ENCODE data around the gene NFS1. TPM values are rescaled to one million over a fixed set of nuclear protein-coding genes. Genes with fewer than 3 reads are reported as not detected.

Gene NFS1
- polyA plus RNA-seq, 1 of the 3 experiments (the other 2 are of a cell fraction), result 75.6 TPM

DNA sequence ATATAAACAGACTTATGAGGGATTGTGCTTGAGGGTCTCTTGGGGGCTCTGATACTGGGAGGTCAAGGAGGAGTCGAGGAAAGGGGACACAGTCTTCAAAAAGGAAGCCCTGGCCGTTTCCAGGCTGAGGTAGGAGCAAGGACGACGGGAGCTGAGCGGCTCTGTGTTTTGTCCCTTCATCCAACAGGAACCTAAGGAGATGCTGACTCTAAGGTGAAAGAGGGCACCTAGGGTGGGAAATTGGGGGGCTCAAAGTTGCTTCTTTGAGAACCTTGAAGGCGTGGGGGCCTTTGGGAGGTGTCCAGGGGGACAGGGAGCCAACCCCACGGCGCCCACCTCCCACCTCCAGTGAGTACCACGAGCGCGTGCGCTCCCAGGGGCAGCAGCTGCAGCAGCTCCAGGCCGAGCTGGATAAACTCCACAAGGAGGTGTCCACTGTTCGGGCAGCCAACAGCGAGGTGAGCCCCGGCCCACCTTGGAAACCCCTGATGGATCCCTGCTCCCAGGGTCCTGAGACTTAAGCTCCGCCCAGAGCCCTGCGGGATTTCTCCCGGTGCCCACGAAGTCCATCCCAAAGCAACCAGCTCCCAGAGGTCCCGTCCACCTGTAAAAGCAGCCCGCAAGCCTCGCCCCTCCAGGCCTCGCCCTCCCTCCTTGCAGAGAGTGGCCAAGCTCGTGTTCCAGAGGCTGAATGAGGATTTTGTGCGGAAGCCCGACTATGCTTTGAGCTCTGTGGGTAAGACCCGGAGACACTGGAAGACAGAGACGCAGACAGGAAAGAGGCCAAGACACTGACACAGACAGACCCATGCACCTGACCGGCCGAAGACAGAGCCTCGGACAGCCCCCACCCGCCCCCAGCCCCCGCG is 80.7 kb downstream of the NFS1 start:
- H3K36me3 ChIP-seq (replicated peaks in 1 of 2; ENCODE audit: control insufficient read depth in 1 of 2, insufficient read depth in 2 of 2, low read length in 1 of 2), result peaks cover 9 to 14% of the 10 kb centered on the region in 2 experiments
- peaks cover 8 to 11% of the 10 kb centered on the region in 2 experiments; a peak in 1 of 4 replicates for H3K4me1 ChIP-seq (ENCODE audit: control insufficient read depth in 1 of 2, insufficient read depth in 2 of 2, low read depth in 1 of 2, low read length in 1 of 2)
- peaks cover 55% of the 10 kb centered on the region for H3F3A ChIP-seq (replicated peaks; ENCODE audit: insufficient read depth)
- H3K27ac ChIP-seq (ENCODE audit: low read depth in 2 of 2, low read length in 1 of 2), result peak overlapping the region; percentile 20 to 80; a peak in 3 of 4 replicates
- no peaks in the 10 kb centered on the region for H3K27me3 ChIP-seq (ENCODE audit: insufficient read depth)
- peaks cover 14% of the 10 kb centered on the region for H3K79me2 ChIP-seq (ENCODE audit: insufficient read depth)
- ChIA-PET POLR2A (interaction anchor here (1.1 to 6.5 kb wide), 6 partner anchors 34 to 336 kb away, joined by 3 to 33 read pairs (median 5); partner anchors contain the start of genes CPNE1, ERGIC3, NFS1 and RBM12), CTCF (interaction anchor here (0.6 to 4.9 kb wide), 32 partner anchors 12 to 336 kb away, joined by 3 to 42 read pairs (median 4); partner anchors contain the start of genes CPNE1, ERGIC3, NFS1 and RBM12)
- peak overlapping the region; percentile 48 to 83 for H3K4me3 ChIP-seq (ENCODE audit: low read depth in 2 of 2, low read length in 1 of 2)
- H3K9me2 ChIP-seq, result no peaks in the 10 kb centered on the region
- no peak overlapping the region; the same call in 1 of the 2 replicates for H2AFZ ChIP-seq (ENCODE audit: low read depth)
- TF ChIP-seq SIN3A (IDR thresholded peaks at IDR 0.05; ENCODE audit: borderline replicate concordance, low read depth, low read length) (no peak), RAD21 (IDR thresholded peaks at IDR 0.05; ENCODE audit: low read length) (no peak), RXRA (IDR thresholded peaks at IDR 0.05; ENCODE audit: borderline replicate concordance, low read depth) (no peak), FOSL2 (IDR thresholded peaks at IDR 0.05; ENCODE audit: borderline replicate concordance, low read depth) (no peak), SMC3 (IDR thresholded peaks at IDR 0.05; ENCODE audit: low read depth, low read length) (no peak)
- TF ChIP-seq, protein P1, sequence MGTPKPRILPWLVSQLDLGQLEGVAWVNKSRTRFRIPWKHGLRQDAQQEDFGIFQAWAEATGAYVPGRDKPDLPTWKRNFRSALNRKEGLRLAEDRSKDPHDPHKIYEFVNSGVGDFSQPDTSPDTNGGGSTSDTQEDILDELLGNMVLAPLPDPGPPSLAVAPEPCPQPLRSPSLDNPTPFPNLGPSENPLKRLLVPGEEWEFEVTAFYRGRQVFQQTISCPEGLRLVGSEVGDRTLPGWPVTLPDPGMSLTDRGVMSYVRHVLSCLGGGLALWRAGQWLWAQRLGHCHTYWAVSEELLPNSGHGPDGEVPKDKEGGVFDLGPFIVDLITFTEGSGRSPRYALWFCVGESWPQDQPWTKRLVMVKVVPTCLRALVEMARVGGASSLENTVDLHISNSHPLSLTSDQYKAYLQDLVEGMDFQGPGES (IDR thresholded peaks at IDR 0.05; ENCODE audit: low read depth, low read length), result no peak
- TF ChIP-seq, protein P2, sequence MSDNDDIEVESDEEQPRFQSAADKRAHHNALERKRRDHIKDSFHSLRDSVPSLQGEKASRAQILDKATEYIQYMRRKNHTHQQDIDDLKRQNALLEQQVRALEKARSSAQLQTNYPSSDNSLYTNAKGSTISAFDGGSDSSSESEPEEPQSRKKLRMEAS (IDR thresholded peaks at IDR 0.05; ENCODE audit: low read depth), result 0 out of 2 replicates have a peak, but pooled peaks have one; percentile 15
- TF ChIP-seq, protein P3, sequence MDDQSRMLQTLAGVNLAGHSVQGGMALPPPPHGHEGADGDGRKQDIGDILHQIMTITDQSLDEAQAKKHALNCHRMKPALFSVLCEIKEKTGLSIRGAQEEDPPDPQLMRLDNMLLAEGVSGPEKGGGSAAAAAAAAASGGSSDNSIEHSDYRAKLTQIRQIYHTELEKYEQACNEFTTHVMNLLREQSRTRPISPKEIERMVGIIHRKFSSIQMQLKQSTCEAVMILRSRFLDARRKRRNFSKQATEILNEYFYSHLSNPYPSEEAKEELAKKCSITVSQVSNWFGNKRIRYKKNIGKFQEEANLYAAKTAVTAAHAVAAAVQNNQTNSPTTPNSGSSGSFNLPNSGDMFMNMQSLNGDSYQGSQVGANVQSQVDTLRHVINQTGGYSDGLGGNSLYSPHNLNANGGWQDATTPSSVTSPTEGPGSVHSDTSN (IDR thresholded peaks at IDR 0.05), result no peak
- 32% methylated on average over 26 of the region's 35 CpGs for WGBS (ENCODE audit: low lambda C conversion rate)
- H3K9ac ChIP-seq, result peak overlapping the region; percentile 71
- peak overlapping the region; percentile 77 for H3K4me2 ChIP-seq
- H4K20me1 ChIP-seq (ENCODE audit: insufficient read depth), result no peaks in the 10 kb centered on the region
- no peaks in the 10 kb centered on the region for H3K9me3 ChIP-seq
- peak; percentile 37 for DNase-seq

Small RNA genes lying within 50 kb of the gene (small RNA-seq; reads per million reads assigned to genes)
- 0 reads per million in 7 experiments for gene RNU6-759P

Other genes starting within 250 kb of the NFS1 start
- gene CEP250, start 243.8 kb downstream of the NFS1 start, polyA plus RNA-seq (2012; rRNA removed), result 13.3 and 14.6 TPM in 2 replicates
- gene C20orf173, start 169.7 kb downstream of the NFS1 start, polyA plus RNA-seq (2012; rRNA removed), result not detected in 2 replicates
- 661 and 799 TPM in 2 replicates for gene ERGIC3, start 157.3 kb downstream of the NFS1 start, polyA plus RNA-seq (2012; rRNA removed)
- 5.9 and 6.9 TPM in 2 replicates for gene SPAG4, start 83.5 kb downstream of the NFS1 start, polyA plus RNA-seq (2012; rRNA removed)
- gene CPNE1, start 34.5 kb downstream of the NFS1 start, polyA plus RNA-seq (2012; rRNA removed), result 217 and 279 TPM in 2 replicates
- gene RBM12, start 34.5 kb downstream of the NFS1 start, polyA plus RNA-seq (2012; rRNA removed), result 41.9 and 56.7 TPM in 2 replicates
- 1,087 and 1,273 TPM in 2 replicates for gene ROMO1, start 53 bp upstream of the NFS1 start, polyA plus RNA-seq (2012; rRNA removed)
- gene RBM39, start 42.9 kb upstream of the NFS1 start, polyA plus RNA-seq (2012; rRNA removed), result 68.4 and 98.4 TPM in 2 replicates
- 23.8 and 24.9 TPM in 2 replicates for gene PHF20, start 72.7 kb upstream of the NFS1 start, polyA plus RNA-seq (2012; rRNA removed)